Lower leg skin (tissue), 4 donors: ENCODE measurements around the gene DUSP22. TPM values are rescaled to one million over a fixed set of nuclear protein-coding genes. Genes with fewer than 3 reads are reported as not detected.
"Not testable (repeated sequence)": the region's sequence is repeated elsewhere in the genome, so short reads cannot be mapped to it uniquely, and the experiment has no call there.

Experiments
- DNase-seq, 2 donors: peaks; one replicate each; pipeline ENCODE4 v3.0.0-alpha.2; 2019; ENCODE audit warnings: low spot score in 2 of 2
- H3K4me3 ChIP-seq: fragments of 200-600 bp; sonication (generic); 2 replicates; pipeline ENCODE4 v1.5.1; 2017; ENCODE audit warnings: mild to moderate bottlenecking, low read depth; ENCODE audit not compliant: poor library complexity, severe bottlenecking
- CTCF ChIP-seq, 3 donors: fragments of 450-650 bp; IDR thresholded peaks; one replicate each; pipeline ENCODE4 v1.5.1; 2016; ENCODE audit warnings: antibody characterized with exemption in 3 of 3, mild to moderate bottlenecking in 3 of 3, moderate library complexity in 2 of 3
- POLR2A ChIP-seq, 2 donors: fragments of 450-650 bp; IDR thresholded peaks; one replicate each; pipeline ENCODE4 v1.6.1; 2016 to 2017; ENCODE audit warnings: antibody characterized with exemption in 2 of 2, mild to moderate bottlenecking in 1 of 2, moderate library complexity in 1 of 2
- WGBS, 2 donors: methylation state at CpG; one replicate each; pipeline ENCODE4 v1.1.5; 2018; 5-methylcytosine and 5-hydroxymethylcytosine counted together
- intact Hi-C: fragments of 100-400 bp; cut with DNase I; formaldehyde crosslinking; loops from one replicate; pipeline ENCODE4 v1.15.0; 2023; ENCODE audit warnings: low total_unique reads
- total RNA-seq, 4 donors: library from RNA; depleted of rRNA; stranded (reverse); fragments of >200 nt; gene quantifications; one replicate each; pipeline ENCODE4 v1.1.0, GENCODE V29; 2016

DUSP22 gene
- total RNA-seq, 4 donors from 2014 or later = 53.2 to 81.1 (median 63.4) TPM

GRCh38 chr6:367891-368630, 75.8 kb downstream of the DUSP22 start:
- no peak for DNase-seq
- WGBS, 2 donors = 75 to 76% methylated on average over 17 of the region's 17 CpGs
- H3K4me3 ChIP-seq = no peak overlapping the region
- TF ChIP-seq POLR2A (IDR thresholded peaks at IDR 0.05) = no peak
- TF ChIP-seq CTCF (IDR thresholded peaks at IDR 0.05) = no peak
- intact Hi-C loops = no loop called here

GRCh38 chr6:369559-370431, 77.5 kb downstream of the DUSP22 start:
- H3K4me3 ChIP-seq = no peak overlapping the region
- intact Hi-C loops = no loop called here
- 81 to 84% methylated on average over 13 of the region's 13 CpGs for WGBS, 2 donors
- TF ChIP-seq CTCF (IDR thresholded peaks at IDR 0.05) (no peak), POLR2A (IDR thresholded peaks at IDR 0.05) (no peak)
- DNase-seq = no peak

- H3K4me3 ChIP-seq = no peak overlapping the region
- intact Hi-C loops = no loop called here
- 75 to 80% methylated on average over 6 of the region's 6 CpGs for WGBS, 2 donors
- no peak for TF ChIP-seq POLR2A (IDR thresholded peaks at IDR 0.05)
- DNase-seq = no peak
These were observed 78.3 kb downstream of the DUSP22 start for GRCh38 chr6:370555-370954.

- WGBS, 2 donors = 82 to 90% methylated on average over 2 of the region's 2 CpGs
- H3K4me3 ChIP-seq, DNase-seq, intact Hi-C loops: not testable (repeated sequence)
These were observed 79.6 kb downstream of the DUSP22 start for GRCh38 chr6:371851-372250.

GRCh38 chr6:372336-372911, 80.1 kb downstream of the DUSP22 start:
- 67 to 80% methylated on average over 16 of the region's 16 CpGs for WGBS, 2 donors
- DNase-seq = no peak
- no peak overlapping the region for H3K4me3 ChIP-seq
- intact Hi-C loops = no loop called here
- TF ChIP-seq POLR2A (IDR thresholded peaks at IDR 0.05) (no peak), CTCF (IDR thresholded peaks at IDR 0.05) (no peak)

GRCh38 chr6:373031-373430, 80.7 kb downstream of the DUSP22 start:
- DNase-seq = no peak
- no peak for TF ChIP-seq CTCF (IDR thresholded peaks at IDR 0.05)
- no peak for TF ChIP-seq POLR2A (IDR thresholded peaks at IDR 0.05)
- intact Hi-C loops = no loop called here
- no peak overlapping the region for H3K4me3 ChIP-seq
- 72 to 76% methylated on average over 8 of the region's 8 CpGs for WGBS, 2 donors
